HG03558 (cell line): ENCODE results near the gene GNRHR.

ENCODE experiments used
- ATAC-seq: cut with Tn5 transposase; IDR thresholded peaks from one replicate; pipeline ENCODE4 v1.9.1; 2021; ENCODE audit warnings: moderate number of reproducible peaks; ENCODE audit not compliant: unreplicated experiment; ENCODE audit errors: extremely low read depth

Gene GNRHR

DNA sequence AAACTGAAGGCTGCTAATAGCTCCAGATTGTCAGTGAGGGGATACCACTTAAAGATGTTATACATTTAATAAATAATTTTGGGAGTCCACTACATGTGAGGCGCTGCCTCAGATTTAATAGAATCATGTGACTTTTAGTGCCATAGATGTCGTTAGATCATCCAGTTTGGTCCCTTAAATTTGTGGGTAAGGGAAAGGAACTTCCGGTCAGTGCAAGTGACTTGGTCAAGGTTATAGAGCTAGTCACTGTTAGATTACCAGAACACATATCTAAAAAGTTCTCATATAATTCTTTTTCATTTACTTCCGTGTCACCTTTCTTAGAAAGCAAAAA is 52.7 kb downstream of the GNRHR start:
- ATAC-seq = no peak

DNA sequence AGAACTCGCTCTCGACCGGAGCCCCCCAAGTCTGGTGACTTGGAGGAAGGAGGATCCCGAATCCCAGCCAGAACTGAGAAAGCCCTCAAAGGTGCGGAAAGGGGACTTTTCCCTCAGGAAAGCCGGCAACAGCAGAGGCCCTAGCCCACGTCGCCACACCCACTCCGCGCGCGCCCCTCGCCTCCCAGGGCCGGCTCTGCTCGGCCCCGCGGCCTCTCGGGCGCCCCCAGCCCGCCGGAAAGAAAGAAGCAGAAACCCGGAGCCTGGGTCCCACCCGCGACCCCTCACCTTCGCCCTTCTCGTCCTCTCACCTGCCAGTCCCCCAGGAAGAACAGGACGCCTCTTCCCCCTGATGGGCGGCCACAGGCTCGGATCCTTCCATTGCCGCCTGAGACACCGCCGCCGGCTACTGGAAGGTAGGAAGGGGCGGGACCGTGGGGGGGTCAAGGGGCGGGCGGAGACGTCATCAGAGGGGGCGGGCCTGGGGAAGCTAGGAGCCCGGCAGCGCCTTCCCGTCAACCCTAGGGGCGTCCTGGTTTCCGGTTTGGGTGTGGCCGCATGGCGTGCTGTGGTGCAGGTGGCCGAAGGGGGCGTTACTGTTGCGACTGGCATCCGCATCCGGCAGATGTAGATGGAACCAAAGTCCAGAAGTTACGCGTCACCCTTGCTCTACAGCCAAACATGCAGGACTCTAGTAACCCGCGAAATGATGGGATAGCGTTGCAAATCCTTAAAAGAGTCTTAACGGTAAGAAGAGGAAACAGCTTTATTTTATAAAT is 53.3 kb downstream of the GNRHR start, which contains the start of gene UBA6:
TSS of gene UBA6 (minus strand) at position 418 of the 779 bp plus-strand sequence. CDS start at position 382, 36 bp downstream.
- peak; percentile 94 for ATAC-seq

DNA sequence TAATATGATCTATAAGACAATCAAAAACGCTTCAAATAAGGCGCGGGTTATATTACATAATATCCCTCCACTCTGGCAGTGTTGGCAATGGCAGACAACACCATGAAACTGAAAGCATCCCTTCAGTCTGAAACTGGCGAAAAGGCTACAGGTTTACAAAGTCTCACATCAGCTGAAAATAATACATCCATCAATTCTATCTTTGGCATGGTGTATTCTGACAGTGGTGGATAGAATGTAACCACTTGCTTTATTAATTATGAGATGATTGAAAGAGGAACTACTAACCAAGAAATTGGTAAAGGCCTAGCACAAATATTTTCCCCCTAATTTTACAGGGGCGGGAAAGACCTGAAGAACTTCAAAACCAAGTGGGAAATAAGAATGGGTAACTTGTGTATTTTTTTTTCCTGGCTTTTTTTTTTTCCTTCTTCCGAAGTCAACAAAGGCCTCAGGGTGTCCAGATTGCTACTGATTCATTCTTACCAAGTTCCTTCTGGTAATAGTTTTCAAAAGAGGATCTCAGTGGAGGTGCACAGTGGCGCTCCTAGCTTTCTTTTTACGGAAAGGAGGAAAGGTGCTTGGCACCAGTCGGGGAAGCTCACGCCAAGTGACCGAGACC is 54.0 kb downstream of the GNRHR start:
- ATAC-seq = no peak

DNA sequence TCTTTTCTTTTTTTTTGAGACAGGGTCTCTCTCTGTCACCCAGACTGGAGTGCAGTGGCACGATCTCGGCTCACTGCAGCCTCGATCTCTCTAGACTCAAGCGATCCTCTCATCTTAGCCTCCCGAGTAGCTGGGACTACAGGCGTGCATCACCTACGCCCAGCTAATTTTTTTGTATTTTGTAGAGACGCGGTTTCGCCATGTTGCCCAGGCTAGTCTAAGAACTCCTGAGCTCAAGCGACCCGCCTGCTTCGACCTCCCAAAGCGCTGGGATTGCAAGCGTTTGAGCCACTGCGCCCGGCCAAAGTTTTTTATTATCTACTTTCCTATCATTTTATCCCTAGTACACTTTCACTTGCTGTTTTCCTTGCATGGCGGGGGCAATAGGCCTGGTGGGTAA is 54.6 kb downstream of the GNRHR start:
- ATAC-seq = no peak

DNA sequence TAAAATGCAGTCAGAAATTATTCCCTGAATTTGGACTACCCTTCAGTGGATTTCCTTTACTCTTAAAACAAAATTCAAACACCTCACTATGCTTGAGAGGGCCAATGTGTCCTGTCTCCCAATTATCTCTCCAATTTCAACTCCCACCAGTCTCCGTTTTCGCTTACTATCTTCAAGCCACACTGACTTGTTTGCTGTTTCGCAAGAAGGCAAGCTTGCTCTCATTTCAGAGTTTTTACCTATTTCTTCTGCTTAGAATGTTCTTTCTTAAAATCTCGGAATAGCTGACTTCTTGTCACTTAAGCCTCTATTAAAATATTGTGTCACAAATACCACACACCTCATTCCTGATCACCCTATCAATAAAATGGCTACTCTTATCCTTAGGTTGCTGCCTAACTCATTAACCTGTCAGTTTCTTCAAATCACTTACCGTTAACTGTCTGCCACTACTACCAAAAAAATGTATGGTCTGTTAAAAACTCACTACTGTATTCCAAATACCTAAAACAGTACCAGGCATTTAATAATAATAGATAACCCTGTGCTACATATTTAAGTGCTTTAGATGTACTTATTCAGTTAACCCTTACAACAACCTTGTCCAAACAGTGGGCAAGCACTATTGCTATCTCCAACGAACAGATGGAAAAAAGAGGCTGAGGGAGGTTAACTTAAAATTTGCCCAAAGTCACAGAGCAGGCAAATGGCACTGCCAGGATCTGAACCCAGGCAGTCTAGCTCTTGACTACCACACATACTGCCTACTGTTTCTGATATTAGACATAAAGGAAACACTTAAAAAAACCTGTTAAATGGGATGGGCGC is 56.1 kb downstream of the GNRHR start:
- ATAC-seq = no peak

DNA sequence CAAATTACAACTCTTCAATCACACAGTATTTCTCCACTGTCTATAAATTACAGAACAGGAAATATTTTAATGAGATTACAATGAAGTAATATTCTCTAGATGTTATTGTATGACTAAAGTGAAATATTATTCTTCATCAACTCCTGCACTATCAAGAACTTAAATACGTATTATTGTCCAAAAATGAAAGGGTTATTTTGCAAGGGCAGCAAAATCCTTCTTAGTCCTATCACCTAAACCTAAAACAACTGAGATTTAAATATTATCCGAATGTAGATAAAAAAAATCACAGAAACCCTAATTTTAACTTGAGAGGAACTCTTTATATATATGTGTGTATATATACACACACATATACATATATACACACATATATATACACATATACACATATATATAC is 58.1 kb downstream of the GNRHR start:
- ATAC-seq = no peak

DNA sequence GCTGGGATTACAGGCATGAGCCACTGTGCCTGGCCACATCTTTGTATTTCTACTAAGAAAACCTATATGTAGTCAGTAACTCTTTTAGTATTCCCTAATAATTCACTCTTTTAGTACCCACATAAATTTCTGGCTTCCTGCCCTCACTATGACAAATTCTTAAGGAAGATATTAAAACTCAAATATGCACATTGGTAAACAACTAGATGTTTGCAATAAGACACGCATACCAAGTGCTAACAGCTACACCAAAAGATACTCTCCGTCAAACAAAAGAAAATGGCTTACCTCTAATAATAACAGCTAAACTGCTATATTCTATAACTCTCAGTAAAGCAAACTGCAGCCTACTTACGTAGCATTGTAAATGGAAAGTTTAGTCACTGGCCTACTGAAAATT is 59.5 kb downstream of the GNRHR start:
- ATAC-seq = no peak

DNA sequence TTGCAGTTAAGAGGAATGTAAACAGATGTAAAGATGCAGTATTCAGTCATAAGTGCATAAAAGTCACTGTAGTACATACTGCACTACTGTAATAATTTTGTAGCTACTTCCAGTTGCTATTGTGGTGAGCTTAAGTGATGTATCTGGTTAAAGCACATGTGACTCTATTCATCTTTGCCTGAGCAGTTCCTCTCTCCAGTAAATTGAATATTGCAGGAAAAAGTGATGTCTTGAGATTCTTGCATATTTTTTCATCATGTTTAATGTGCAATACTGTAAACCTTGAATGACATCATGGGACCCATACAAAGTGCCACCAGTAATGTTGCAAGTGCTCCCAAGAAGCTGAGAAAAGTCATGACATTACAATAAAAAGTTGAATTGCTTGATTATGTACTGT is 62.9 kb downstream of the GNRHR start:
- ATAC-seq = no peak
